IPS-18a (cell line): ENCODE results near the gene NLRC3.
"Not testable (repeated sequence)": the region's sequence is repeated elsewhere in the genome, so short reads cannot be mapped to it uniquely, and the experiment has no call there.

Experiments used
- H3K27ac ChIP-seq: one replicate; pipeline ENCODE4 v1.5.1; 2013; ENCODE audit warnings: low read length
- H3K27me3 ChIP-seq: one replicate; pipeline ENCODE4 v1.6.1; 2013; ENCODE audit warnings: mild to moderate bottlenecking, low read length; ENCODE audit not compliant: control insufficient read depth, insufficient read depth
- H3K36me3 ChIP-seq: one replicate; pipeline ENCODE4 v1.6.1; 2013; ENCODE audit warnings: low read depth, low read length; ENCODE audit not compliant: control insufficient read depth
- H3K4me1 ChIP-seq: one replicate; pipeline ENCODE4 v1.6.1; 2013; ENCODE audit warnings: low read depth, low read length; ENCODE audit not compliant: control insufficient read depth
- H3K4me3 ChIP-seq: one replicate; pipeline ENCODE4 v1.5.1; 2013; ENCODE audit warnings: low read length
- H3K9ac ChIP-seq: one replicate; pipeline ENCODE4 v1.6.1; 2013; ENCODE audit warnings: mild to moderate bottlenecking, low read length, moderate library complexity
- H3K9me3 ChIP-seq: one replicate; pipeline ENCODE4 v1.6.1; 2013; ENCODE audit warnings: low read depth, low read length; ENCODE audit not compliant: control insufficient read depth

The NLRC3 gene

GRCh38 chr16:3577302-3577752 lies at the start of gene NLRC3:
NLRC3 (minus strand) TSS chr16:3577403; CDS start chr16:3565036, 12,367 bp downstream.
- no peaks in the 10 kb centered on the region for H3K27me3 ChIP-seq
- no peaks in the 10 kb centered on the region for H3K4me1 ChIP-seq
- H3K36me3 ChIP-seq, result peaks cover 3% of the 10 kb centered on the region
- H3K4me3 ChIP-seq, result no peak within 1 kb of the TSS
- H3K9me3 ChIP-seq, result no peaks in the 10 kb centered on the region
- H3K9ac ChIP-seq, result no peak within 1 kb of the TSS
- H3K27ac ChIP-seq, result no peak within 1 kb of the TSS

- H3K4me1 ChIP-seq, result peaks cover 7% of the 10 kb centered on the region
- no peaks in the 10 kb centered on the region for H3K27me3 ChIP-seq
- H3K9ac ChIP-seq, result no peak overlapping the region
- no peak overlapping the region for H3K27ac ChIP-seq
- H3K36me3 ChIP-seq, result no peaks in the 10 kb centered on the region
- H3K4me3 ChIP-seq, result no peak overlapping the region
- H3K9me3 ChIP-seq, result no peaks in the 10 kb centered on the region
These were observed 48.9 kb upstream of the NLRC3 start for GRCh38 chr16:3625911-3626732.

- peaks cover 7% of the 10 kb centered on the region for H3K4me1 ChIP-seq
- no peaks in the 10 kb centered on the region for H3K9me3 ChIP-seq
- H3K36me3 ChIP-seq, result no peaks in the 10 kb centered on the region
- no peak overlapping the region for H3K4me3 ChIP-seq
- no peak overlapping the region for H3K27ac ChIP-seq
- no peaks in the 10 kb centered on the region for H3K27me3 ChIP-seq
- no peak overlapping the region for H3K9ac ChIP-seq
These were observed 48.1 kb upstream of the NLRC3 start for GRCh38 chr16:3625331-3625730.

- Histone ChIP-seq H3K9me3 (no peaks in the 10 kb centered on the region), H3K4me1 (peaks cover 7% of the 10 kb centered on the region), H3K4me3 (no peak overlapping the region), H3K27me3 (no peaks in the 10 kb centered on the region), H3K9ac (no peak overlapping the region), H3K36me3 (no peaks in the 10 kb centered on the region), H3K27ac (no peak overlapping the region)
These were observed 46.4 kb upstream of the NLRC3 start for GRCh38 chr16:3623642-3624041.

GRCh38 chr16:3618769-3619141 lies 41.6 kb upstream of the NLRC3 start:
- Histone ChIP-seq H3K4me1 (no peaks in the 10 kb centered on the region), H3K4me3 (no peak overlapping the region), H3K9me3 (no peaks in the 10 kb centered on the region), H3K27ac (no peak overlapping the region), H3K36me3 (no peaks in the 10 kb centered on the region), H3K27me3 (no peaks in the 10 kb centered on the region), H3K9ac (no peak overlapping the region)

GRCh38 chr16:3612510-3613466 lies 35.6 kb upstream of the NLRC3 start:
- peak overlapping the region; percentile 93 for H3K4me3 ChIP-seq
- H3K9me3 ChIP-seq, result no peaks in the 10 kb centered on the region
- no peak overlapping the region for H3K27ac ChIP-seq
- no peaks in the 10 kb centered on the region for H3K27me3 ChIP-seq
- no peaks in the 10 kb centered on the region for H3K4me1 ChIP-seq
- no peaks in the 10 kb centered on the region for H3K36me3 ChIP-seq
- peak overlapping the region; percentile 76 for H3K9ac ChIP-seq

- Histone ChIP-seq H3K36me3 (no peaks in the 10 kb centered on the region), H3K27ac (no peak within 1 kb of the TSS), H3K9me3 (no peaks in the 10 kb centered on the region), H3K27me3 (no peaks in the 10 kb centered on the region), H3K4me3 (peak within 1 kb of the TSS; percentile 93), H3K9ac (peak within 1 kb of the TSS; percentile 76), H3K4me1 (no peaks in the 10 kb centered on the region)
These were observed 34.2 kb upstream of the NLRC3 start, which contains the start of gene SLX4 for GRCh38 chr16:3611146-3611975. SLX4 (minus strand) TSS chr16:3611606; CDS start chr16:3608964, 2,642 bp downstream.

GRCh38 chr16:3610698-3611145 lies 33.5 kb upstream of the NLRC3 start:
- Histone ChIP-seq H3K27me3 (no peaks in the 10 kb centered on the region), H3K9me3 (no peaks in the 10 kb centered on the region), H3K27ac (no peak overlapping the region), H3K4me3 (peak overlapping the region; percentile 93), H3K4me1 (no peaks in the 10 kb centered on the region), H3K9ac (peak overlapping the region; percentile 56), H3K36me3 (no peaks in the 10 kb centered on the region)

GRCh38 chr16:3609895-3610697 lies 32.9 kb upstream of the NLRC3 start:
- Histone ChIP-seq H3K4me1 (no peaks in the 10 kb centered on the region), H3K36me3 (no peaks in the 10 kb centered on the region), H3K9me3 (no peaks in the 10 kb centered on the region), H3K4me3 (peak overlapping the region; percentile 93), H3K27me3 (no peaks in the 10 kb centered on the region), H3K9ac (no peak overlapping the region), H3K27ac (no peak overlapping the region)

- not testable (repeated sequence) for H3K4me1 ChIP-seq, H3K36me3 ChIP-seq, H3K27me3 ChIP-seq, H3K27ac ChIP-seq, H3K9me3 ChIP-seq, H3K9ac ChIP-seq, H3K4me3 ChIP-seq
These were observed 31.8 kb upstream of the NLRC3 start for GRCh38 chr16:3608976-3609375.
